BE2C (cell line): ENCODE measurements around the gene MYOF.

Source experiments
- DNase-seq: peaks from one replicate; pipeline ENCODE4 v3.0.0-alpha.2; 2020
- H3K27me3 ChIP-seq: fragments of 250-450 bp; sonication (Bioruptor Pico); 2 replicates; pipeline ENCODE4 v1.5.1; 2020; ENCODE audit warnings: mild to moderate bottlenecking
- H3K36me3 ChIP-seq: fragments of 250-450 bp; sonication (Bioruptor Pico); 2 replicates; pipeline ENCODE4 v1.5.1; 2020; ENCODE audit warnings: mild to moderate bottlenecking
- H3K4me1 ChIP-seq: fragments of 250-450 bp; sonication (Bioruptor Pico); 2 replicates; pipeline ENCODE4 v1.5.1; 2020
- H3K4me3 ChIP-seq: 2 replicates; pipeline ENCODE4 v1.5.1; 2011; ENCODE audit warnings: low read depth, low read length
- H3K9me3 ChIP-seq: fragments of 250-450 bp; sonication (Bioruptor Pico); 2 replicates; pipeline ENCODE4 v1.5.1; 2020
- TF ChIP-seq, protein P1 (sequence below): IDR thresholded peaks from 2 replicates; pipeline ENCODE4 v1.5.1; 2012; ENCODE audit warnings: mild to moderate bottlenecking, low read depth, low read length

The MYOF gene

DNA sequence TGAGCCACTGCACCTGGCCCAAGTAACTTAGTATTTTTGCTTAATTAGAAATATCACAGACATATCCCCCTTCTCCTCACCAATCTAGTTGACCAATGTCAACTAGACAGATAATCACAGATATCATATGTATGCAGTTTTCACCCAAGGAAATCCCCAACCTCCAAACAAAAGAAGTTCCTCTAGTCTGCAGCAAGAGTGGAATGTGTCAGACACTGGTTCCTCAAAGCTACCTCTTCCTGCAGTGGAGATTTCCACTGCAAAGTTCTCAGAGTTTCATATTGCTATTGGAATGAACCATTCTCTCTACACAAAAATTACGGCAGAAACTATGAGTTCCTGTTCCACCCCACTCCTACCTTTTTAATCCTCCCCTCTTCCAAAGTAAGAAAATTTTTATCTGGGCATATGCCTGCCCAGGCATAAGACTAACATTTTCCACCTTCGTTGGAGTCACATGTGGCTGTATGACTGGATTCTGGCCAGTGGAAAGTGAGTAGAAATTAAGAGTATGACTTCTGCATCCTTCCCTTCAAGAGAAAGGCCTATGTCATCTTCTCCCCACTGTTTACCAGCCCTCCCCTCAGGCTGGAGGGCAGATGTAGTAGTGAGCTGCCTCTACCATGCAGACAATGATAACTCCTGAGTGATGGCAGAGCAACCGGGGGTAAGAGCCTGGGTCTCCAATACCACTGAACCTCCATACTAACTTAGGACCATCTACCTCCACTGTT is 103.0 kb downstream of the MYOF start:
- H3K36me3 ChIP-seq = no peaks in the 10 kb centered on the region
- H3K4me3 ChIP-seq = no peak overlapping the region
- no peak for DNase-seq
- TF ChIP-seq, protein P1, sequence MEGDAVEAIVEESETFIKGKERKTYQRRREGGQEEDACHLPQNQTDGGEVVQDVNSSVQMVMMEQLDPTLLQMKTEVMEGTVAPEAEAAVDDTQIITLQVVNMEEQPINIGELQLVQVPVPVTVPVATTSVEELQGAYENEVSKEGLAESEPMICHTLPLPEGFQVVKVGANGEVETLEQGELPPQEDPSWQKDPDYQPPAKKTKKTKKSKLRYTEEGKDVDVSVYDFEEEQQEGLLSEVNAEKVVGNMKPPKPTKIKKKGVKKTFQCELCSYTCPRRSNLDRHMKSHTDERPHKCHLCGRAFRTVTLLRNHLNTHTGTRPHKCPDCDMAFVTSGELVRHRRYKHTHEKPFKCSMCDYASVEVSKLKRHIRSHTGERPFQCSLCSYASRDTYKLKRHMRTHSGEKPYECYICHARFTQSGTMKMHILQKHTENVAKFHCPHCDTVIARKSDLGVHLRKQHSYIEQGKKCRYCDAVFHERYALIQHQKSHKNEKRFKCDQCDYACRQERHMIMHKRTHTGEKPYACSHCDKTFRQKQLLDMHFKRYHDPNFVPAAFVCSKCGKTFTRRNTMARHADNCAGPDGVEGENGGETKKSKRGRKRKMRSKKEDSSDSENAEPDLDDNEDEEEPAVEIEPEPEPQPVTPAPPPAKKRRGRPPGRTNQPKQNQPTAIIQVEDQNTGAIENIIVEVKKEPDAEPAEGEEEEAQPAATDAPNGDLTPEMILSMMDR = no peak
- H3K9me3 ChIP-seq = no peaks in the 10 kb centered on the region
- no peaks in the 10 kb centered on the region for H3K27me3 ChIP-seq
- no peaks in the 10 kb centered on the region for H3K4me1 ChIP-seq

DNA sequence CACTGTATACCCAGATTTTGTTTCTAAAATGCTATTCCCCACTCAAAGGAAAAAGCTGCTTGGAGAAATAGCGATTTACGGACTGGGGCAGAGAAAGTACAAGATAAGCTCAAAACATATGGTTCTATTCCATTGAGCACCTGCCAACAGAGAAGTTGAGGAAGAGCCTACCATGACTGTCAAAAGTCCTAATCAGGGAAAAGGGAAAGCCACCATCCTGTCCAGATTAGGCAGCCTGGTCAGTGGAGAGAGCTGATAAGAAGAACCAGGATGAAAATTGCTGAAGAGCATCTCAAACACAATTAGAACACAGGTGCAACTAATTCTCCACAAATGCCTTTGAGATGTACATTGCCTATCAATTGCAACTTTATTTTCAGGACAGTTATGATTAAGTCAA is 104.1 kb downstream of the MYOF start:
- Histone ChIP-seq H3K4me1 (no peaks in the 10 kb centered on the region), H3K36me3 (no peaks in the 10 kb centered on the region), H3K9me3 (no peaks in the 10 kb centered on the region), H3K27me3 (no peaks in the 10 kb centered on the region), H3K4me3 (no peak overlapping the region)
- no peak for DNase-seq
- TF ChIP-seq, protein P1 = no peak

DNA sequence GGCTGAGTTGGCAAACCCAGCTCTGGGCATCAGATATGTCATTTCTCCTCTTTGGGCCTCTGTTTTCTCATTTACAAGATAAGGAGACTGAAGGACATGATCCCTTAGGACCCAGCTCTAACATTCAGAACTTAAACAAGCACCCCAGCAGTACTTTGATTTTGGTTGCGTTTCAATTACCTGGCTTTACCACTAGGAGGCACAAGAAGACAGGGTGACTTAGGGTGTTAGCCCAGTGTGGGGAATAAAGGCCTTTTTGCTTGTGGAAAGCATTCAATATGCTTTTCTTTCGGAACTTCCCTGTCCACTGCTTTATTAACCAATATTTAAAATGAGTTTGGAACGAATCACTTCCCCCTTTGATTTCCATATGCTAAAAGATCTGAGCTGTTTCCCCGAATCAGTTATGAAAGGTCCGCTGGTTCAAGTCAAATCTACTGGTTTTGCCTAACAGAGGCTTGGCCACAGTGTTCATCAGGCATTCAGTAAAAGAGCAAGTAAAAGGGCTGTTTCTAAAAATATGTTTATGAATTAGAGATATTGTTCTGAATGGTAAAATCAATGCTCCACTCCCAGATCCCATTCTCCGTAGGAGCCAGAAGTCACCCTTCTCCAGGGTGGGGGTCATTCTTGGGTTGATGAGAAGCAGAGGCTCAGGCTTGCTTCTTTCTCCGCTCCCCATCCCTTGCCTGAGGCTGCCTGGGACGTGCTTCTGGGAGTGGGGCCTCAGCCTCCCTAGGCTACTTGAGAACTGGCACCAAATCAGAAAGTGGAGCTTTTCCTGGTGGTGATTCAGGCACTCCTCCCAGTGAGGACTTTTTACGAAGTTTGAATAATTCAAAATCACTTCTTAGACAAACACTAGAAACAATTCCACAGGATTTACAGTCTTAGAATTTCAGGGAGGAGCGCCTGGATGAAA is 105.5 kb downstream of the MYOF start:
- Histone ChIP-seq H3K9me3 (no peaks in the 10 kb centered on the region), H3K4me1 (no peaks in the 10 kb centered on the region), H3K4me3 (no peak overlapping the region), H3K27me3 (no peaks in the 10 kb centered on the region), H3K36me3 (no peaks in the 10 kb centered on the region)
- TF ChIP-seq, protein P1 = peak; percentile 87
- DNase-seq = peak; percentile 37

DNA sequence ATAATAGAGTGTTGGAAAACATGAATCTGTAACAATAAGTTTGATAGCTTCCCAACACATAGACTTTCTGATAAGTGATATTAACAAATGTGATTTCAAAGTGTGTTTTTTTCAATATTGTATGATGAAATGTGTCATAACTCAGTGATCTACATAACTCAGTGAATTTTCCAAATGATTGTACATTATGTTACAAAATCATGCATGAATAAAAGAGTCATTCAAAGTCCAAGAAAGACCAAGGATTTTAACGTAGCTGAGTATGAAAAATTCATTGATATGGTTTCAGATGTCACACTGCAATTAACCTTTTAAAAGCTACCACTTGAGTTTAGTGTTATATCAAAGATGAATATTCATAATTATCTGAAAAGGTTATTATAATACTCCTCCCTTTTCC is 111.2 kb downstream of the MYOF start:
- H3K36me3 ChIP-seq = no peaks in the 10 kb centered on the region
- no peak overlapping the region for H3K4me3 ChIP-seq
- H3K9me3 ChIP-seq = no peaks in the 10 kb centered on the region
- TF ChIP-seq, protein P1 = no peak
- no peaks in the 10 kb centered on the region for H3K4me1 ChIP-seq
- no peak for DNase-seq
- no peaks in the 10 kb centered on the region for H3K27me3 ChIP-seq

DNA sequence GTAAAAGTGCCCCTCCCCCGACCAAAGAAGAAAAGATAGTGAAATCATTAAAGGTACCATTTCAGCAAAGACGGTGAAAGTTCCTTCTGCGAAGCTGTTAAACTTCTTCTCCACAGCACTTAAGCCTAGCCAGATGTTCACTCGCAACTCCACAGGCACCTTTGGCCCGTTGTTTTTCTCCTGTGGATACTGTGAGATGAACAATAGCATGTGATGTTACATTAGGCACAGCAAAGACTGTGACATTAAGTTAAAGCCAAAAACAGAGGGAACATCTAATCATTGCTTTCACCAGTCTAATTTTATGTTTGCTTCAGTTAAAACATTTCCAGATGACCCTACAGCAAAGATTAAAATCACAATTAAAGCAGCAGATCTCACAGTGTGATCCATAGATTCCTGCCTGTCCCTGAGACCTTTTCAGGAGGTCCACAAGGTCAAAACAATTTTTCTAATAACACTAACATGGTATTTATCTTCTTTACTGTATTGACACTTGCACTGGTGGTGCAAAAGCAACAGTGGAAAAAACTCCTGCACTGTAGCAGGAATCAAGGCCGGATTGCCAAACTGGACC is 112.5 kb downstream of the MYOF start:
- H3K27me3 ChIP-seq = no peaks in the 10 kb centered on the region
- TF ChIP-seq, protein P1 = no peak
- H3K36me3 ChIP-seq = no peaks in the 10 kb centered on the region
- no peaks in the 10 kb centered on the region for H3K4me1 ChIP-seq
- no peak for DNase-seq
- no peaks in the 10 kb centered on the region for H3K9me3 ChIP-seq
- no peak overlapping the region for H3K4me3 ChIP-seq
